Ramos (cell line): Measurements from ENCODE around the gene TMEM38A.
"Not testable (repeated sequence)": the region's sequence is repeated elsewhere in the genome, so short reads cannot be mapped to it uniquely, and the experiment has no call there.

Experiments used
- in situ Hi-C: fragments of 300-500 bp; cut with MboI; formaldehyde crosslinking; loops from one replicate; pipeline ENCODE4 v1.14.3; 2022; ENCODE audit warnings: low sequenced_read_pairs; ENCODE audit not compliant: unreplicated experiment

Gene TMEM38A

GRCh38 chr19:16673231-16673630 lies 12.3 kb downstream of the TMEM38A start:
- in situ Hi-C loops: no loop called here

DNA sequence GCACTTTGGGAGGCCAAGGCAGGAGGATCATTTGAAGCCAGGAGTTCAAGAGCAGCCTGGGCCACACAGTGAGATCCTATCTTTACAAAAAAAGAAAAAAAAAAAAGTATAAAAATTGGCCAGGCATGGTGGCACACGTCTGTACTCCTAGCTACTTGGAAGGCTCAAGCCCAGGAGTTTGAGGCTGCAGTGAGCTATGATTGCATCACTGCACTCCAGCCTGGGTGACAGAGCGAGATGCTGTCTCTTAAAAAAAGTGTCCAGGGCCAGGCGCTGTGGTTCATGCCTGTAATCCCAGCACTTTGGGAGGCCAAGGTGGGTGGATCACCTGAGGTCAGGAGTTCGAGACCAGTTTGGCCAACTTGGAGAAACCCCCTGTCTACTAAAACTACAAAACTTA lies 12.9 kb downstream of the TMEM38A start:
- in situ Hi-C loops: not testable (repeated sequence)

DNA sequence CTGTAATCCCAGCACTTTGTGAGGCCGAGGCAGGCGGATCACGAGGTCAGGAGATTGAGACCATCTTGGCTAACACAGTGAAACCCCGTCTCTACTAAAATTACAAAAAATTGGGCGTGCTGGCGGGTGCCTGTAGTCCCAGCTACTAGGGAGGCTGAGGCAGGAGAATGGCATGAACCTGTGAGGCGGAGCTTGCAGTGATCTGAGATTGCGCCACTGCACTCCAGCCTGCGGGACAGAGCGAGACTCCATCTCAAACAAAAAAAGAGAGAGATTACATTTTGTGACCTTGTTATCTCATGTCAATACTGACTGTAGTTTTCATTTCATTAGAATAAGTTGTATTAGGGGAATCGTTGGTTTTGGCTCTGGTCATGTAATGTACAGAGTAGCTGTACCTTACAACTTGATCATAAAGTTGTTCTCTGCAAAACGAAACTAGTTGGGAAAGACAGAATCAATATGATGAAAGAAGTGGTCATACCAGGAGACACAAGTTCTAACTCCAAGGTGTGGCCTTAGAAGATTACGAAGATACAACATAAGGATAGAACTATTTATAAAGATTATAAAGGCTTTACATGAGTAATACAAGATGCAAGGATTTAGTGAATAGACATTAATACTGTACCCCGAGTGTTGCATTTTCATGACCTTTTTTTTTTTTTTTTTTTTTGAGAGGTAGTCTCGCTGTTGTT lies 15.3 kb downstream of the TMEM38A start:
- in situ Hi-C loops: no loop called here

DNA sequence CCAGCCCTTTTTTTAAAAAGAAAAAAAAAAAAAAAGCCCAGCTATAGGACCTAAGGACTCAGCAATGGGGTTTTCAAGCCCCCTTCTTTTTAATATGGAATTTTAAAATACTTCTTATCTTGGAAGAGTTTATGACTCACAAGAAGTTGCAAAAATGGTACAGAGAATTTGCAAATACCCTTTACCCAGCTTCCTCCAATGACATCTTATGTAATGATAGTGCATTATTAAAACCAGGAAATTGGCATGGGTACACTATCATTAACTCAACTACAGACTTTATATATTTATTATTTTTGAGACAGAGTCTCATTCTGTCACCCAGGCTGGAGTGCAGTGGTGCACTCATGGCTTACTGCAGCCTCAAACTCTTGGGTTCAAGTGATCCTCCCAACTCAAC lies 16.1 kb downstream of the TMEM38A start:
- in situ Hi-C loops: no loop called here

DNA sequence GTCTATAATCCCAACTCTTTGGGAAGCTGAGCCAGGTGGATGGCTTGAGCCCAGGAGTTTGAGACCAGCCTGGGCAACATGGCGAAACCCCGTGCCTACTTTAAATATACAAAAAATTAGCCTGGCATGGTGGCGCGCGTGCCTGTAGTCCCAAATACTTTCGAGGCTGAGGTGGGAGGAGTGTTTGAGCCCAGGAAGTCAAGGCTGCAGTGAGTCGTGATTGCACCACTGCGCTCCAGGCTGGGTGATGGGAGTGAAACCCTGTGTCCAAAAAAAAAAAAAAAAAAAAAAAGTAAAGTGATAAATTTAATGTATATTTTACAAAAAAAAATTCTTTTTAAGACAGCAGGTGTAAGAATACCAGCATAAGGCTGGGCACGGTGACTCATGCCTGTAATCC lies 17.6 kb downstream of the TMEM38A start:
- in situ Hi-C loops: no loop called here

- in situ Hi-C loops: no loop called here
Measured at GRCh38 chr19:16679811-16680210, 18.9 kb downstream of the TMEM38A start.

DNA sequence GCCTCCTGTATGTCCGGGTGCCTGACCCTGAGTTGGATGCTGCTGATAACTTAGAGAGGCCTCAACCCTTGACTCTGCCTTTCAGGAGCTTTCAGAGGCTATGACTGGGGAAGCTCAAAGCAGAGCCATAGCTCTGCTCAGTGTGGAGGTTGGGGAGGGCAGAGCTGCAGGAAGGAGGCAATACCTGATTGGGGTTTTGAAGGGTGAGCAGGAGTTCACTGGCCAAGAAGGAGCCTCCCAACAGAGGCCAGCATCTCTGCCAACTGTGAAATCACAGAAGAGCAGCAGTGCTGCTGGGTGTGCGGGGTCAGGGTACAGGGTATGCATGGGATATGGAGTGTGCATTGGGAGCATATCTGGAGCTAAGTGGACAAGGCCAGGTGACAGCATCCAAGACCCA lies 21.6 kb downstream of the TMEM38A start:
- in situ Hi-C loops: no loop called here

DNA sequence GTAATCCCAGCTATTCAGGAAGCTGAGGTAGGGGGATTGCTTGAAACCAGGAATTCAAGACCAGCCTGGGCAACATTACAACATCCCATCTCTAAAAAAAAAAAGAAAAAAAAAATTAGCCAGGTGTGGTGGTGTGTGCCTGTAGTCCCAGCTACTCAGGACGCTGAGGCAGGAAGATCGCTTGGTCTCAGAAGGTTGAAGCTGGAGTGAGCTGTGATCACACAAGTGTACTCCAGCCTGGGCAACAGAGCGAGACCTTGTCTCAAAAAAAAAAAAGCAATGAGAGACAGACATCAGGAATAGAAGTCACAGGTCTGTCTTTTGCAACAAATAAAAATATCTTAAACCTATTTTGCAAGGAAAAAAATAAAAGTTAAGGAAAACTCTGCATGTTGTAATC lies 23.3 kb downstream of the TMEM38A start:
- in situ Hi-C loops: no loop called here

- in situ Hi-C loops: no loop called here
Measured at GRCh38 chr19:16688084-16688483, 27.1 kb downstream of the TMEM38A start.

- in situ Hi-C loops: no loop called here
Measured at GRCh38 chr19:16698914-16699313, 38.0 kb downstream of the TMEM38A start.

DNA sequence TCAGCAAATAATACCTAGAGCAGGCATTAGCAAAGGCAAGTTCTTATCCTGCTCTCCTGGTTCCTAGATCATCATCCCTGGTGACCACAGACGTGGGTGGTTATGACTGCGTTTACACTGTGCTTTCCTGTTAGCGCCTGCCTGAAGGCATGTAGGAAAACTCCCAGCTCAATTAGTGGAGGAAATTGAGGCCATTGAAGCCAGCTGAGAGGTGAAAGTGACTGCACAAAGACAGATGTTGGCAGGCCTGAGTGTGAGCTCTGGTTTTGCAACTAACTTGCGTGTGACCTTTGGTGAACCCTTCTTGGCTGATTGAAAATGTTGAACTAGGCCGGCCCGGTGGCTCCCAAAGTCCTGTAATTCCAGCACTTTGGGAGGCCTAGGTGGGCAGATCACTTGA lies 41.2 kb downstream of the TMEM38A start:
- in situ Hi-C loops: no loop called here

DNA sequence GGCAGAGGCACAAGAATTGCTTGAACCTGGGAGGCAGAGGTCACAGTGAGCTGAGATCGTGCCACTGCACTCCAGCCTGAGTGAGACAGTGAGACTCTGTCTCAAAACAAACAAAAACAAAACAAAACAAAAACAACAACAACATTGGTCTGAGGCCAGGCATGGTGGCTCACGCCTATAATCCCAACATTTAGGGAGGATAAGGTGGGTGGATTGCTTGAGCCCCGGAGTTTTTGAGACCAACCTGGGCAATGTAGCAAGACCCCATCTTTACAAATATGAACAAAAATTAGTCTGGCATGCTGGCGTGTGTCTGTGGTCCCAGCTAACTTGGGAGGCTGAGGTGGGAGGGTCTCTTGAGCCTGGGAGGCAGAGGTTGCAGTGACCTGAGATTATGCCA lies 42.7 kb downstream of the TMEM38A start:
- in situ Hi-C loops: no loop called here

DNA sequence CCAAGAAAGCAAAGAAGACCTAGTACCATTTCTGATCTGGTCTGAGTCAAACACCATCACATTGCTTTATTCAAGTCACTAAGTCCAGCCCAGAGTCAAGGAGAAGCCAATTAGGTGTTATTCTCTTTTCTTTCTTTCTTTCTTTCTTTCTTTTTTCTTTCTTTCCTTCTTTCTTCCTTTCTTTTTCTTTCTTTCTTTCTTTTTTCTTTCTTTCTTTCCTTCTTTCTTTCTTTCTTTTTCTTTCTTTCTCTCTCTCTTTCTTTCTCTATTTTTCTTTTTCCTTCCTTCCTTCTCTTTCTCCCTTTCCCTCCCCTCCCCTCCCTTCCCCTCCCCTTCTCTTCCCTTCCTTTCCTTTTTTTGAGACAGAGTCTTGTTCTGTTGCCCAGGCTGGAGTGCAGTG lies 49.9 kb downstream of the TMEM38A start:
- in situ Hi-C loops: not testable (repeated sequence)

- in situ Hi-C loops: not testable (repeated sequence)
Measured at GRCh38 chr19:16712295-16712694, 51.4 kb downstream of the TMEM38A start.

- in situ Hi-C loops: no loop called here
Measured at GRCh38 chr19:16714702-16715287, 53.9 kb downstream of the TMEM38A start.

DNA sequence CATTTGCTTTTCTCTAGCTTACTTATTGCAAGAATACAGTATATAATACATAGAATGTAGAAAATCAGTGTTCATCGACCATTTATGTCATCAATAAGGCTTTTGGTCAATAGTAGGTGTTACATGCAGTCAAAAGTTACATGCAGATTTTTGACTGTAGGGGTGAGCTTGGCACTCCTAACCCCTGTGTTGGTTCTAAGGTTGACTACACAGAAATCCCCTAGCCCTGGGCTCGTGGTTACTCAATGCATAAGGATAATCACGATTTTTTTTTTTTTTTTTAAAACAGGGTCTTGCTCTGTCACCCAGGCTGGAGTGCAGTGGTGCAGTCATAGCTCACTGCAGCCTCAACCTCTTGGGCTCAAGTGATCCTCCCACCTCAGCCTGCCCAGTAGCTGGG lies 54.7 kb downstream of the TMEM38A start:
- in situ Hi-C loops: no loop called here

DNA sequence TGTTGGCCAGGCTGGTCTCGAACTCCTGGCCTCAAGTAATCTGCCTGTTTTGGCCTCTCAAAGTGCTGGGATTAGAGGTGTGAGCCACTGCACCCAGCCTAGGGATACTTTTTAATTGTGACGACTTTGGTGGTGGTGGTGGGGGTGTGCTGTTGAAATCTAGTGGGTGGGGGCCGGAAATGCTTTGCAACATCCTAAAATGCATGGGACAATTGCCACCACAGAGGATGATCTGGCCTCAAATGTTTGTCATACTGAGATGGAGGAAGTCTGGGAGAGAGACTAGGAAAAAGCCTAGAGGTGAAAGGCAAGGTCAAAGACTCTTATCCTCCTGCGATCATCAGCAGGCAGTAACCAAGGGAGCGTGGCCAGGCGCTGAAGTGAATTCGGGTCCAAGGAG lies 60.1 kb downstream of the TMEM38A start:
- in situ Hi-C loops: no loop called here

DNA sequence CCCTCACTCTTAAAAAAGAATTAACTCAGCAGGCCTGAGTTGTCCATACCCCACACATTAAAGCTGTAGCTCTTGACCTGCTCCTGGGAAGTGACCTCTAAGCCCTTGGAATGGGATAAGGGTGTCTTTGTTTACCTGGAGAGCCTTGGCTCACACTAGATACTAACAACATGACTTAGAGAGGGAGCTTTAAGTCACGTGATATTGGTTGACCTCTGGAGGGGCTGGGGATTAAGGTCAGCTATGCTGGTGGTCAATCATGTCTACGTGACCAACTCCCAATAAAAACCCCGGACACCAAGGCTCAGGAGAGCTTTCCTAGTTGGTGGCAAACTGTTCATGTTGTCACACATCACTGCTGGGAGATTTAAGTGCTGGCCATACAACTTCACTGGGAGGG lies 61.7 kb downstream of the TMEM38A start:
- in situ Hi-C loops: no loop called here

GRCh38 chr19:16726916-16727315 lies 66.0 kb downstream of the TMEM38A start:
- in situ Hi-C loops: no loop called here

DNA sequence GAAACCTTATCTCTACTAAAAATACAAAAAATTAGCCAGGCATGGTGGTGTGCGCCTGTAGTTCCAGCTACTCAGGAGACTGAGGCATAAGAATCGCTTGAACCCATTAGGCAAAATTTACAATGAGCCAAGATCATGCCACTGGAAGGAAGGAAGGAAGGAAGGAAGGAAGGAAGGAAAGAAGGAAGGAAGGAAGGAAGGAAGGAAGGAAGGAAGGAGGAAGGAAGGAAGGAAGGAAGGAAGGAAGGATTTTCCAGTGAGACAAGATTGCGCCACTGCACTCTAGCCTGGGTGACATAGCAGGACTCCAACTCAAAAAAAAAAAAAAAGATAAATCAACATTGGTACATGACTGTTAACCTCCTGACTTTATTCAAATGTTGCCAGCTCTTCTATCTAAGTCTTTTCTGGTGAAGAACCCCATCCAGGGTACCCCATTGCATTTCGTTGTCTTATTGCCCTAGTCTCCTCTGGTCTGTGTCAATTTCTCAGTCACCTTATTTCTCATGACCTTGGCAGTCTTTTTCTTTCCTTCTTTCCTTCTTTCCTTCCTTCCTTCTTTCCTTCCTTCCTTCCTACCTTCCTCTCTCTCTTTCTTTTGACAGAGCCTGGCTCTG lies 74.8 kb downstream of the TMEM38A start:
- in situ Hi-C loops: not testable (repeated sequence)

DNA sequence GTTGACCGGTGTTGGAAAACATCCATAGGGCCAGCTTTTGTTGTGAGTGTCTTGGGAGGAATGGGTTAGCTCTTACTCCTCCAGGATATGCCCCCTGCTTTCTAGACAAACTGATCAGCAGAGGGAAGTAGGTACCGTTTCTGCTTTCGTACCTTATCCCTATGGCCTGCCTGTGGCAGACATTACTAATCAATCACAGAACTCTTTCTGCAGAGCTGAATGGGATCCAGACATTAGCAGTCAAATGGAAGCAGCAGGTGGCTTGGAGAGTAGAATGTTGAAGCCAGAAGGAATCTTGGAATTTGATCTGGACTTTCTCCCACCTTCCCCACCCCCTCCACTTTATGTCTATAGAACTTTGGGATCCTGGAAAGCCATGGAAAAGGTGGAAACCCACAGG lies 75.8 kb downstream of the TMEM38A start:
- in situ Hi-C loops: no loop called here

- in situ Hi-C loops: no loop called here
Measured at GRCh38 chr19:16737911-16738310, 77.0 kb downstream of the TMEM38A start.
